GM19023 (cell line): ENCODE measurements around the gene NOTCH1.

ENCODE experiments used
- ATAC-seq: cut with Tn5 transposase; IDR thresholded peaks from one replicate; pipeline ENCODE4 v1.9.1; 2021; ENCODE audit warnings: mild to moderate bottlenecking, moderate library complexity; ENCODE audit not compliant: unreplicated experiment

NOTCH1 gene

DNA sequence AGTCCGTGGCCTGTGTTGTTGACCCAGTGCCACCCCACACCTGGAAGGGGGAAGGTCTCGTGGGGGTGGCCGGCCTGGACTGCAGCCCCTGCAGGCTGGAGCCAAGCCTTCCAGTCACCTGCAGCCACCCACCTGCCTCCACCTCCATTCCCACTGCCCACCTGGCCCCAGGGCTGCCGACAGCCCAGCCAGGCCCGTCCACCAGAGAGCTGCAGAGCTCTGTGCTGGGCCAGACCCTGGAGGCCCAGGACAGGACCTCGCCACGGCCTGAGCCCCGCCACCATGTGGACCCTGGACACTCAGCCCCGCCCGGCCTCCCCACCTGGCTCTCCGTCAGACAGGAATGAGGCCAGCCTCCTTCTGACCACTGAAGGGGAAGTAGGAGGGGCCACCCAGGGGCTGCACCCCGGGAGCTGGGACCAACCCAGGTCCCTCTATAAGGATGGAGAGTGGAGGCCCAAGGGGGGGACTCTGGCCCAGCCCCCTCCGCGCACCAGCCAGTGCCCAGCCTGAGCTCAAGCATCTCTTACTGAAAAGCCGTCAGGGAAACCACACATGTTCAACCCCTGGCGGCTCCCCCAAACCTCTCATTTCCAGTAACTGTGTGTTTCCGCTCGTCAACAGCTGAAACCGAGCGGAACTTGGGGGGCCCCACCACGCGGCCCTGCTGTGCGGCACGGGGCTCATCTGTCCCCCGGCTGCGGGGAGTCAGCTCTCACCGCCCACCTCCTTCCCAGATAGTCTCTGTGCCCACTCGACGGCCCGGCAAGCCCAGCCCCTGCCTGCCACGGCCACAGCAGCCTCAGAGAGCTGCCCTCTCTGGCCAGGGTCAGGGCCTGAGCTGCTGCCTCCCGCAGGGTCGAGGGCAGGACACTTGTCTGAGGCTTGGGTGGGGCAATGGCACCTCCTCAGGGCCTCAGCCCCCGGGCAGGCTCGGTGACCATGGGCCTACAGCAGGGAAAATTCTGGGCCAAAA is 12.8 kb downstream of the NOTCH1 start:
- no peak for ATAC-seq

DNA sequence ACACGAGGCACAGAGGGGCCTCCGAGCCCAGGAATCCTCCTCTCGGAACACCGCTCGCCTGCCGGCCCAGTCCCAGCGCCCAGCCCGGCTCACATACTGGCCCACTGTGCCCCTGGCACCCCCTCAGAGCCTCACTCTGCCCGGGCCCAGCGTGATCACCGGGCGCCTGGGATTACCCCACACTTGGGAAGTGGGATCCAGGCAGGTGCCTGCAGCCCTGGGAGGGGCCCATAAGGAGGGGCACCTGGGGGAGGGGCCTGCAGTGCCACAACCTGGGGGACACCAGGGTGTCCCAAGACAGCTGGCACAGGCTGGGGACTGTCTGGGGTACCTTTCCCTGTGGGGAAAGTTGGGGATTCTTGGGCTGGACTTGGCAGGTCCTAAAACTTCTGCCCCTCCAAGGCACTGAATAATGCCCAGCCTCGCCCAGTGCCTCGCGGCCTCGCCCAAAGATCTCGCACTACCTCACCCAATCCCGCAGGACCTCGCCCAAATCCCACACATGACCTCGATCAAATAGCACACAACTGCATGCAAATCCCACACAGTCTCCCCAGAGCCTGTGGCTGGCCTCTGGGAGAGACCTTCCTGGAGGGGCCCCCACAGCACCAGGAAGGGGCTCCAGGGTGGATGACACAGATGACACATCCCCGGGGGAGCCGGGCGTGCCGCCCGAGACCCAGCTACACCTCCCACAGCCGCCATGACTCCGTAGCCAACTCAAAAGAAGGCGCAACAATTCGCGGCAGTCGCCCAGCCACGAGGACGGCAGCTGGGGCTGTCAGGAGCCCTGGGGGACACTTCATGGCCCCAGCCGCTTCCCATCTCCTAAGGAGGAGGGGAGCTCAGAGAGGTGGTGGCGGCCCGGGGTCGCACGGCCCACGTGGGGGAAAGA is 13.7 kb downstream of the NOTCH1 start:
- no peak for ATAC-seq

DNA sequence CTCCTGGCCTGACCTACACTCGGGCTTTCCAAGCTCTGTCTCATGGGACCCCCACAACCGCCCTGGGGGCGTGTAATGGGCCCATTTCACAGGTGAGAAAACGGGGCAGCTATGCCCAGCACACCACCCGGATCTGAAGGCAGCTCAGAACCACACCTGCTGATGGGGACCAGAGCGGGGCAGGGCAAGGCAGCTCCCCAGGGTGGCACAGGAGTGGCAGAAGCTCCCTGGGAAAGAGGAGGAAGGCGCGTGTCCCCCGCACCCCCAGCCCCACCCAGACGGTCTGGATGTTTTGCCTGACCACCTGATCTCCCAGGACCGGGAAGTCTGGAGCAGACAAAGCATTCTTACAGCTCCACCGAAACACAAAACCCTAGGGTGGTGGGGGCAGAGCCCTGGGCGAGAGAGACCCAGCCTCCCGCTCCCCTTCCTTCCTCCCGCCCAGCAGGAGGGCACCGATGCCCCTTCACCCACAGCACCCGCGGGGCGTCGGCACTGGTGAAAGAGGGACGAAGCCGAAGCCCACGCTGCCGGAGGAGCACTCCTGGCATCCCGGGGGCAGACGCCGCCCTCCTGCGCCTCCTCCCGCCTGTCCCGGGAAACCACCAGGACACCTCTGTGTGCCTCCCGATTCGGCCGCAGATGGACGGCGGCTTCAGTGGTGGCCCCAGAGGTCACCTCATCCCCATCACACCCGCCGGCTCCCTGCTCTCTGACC is 14.5 kb downstream of the NOTCH1 start:
- no peak for ATAC-seq

DNA sequence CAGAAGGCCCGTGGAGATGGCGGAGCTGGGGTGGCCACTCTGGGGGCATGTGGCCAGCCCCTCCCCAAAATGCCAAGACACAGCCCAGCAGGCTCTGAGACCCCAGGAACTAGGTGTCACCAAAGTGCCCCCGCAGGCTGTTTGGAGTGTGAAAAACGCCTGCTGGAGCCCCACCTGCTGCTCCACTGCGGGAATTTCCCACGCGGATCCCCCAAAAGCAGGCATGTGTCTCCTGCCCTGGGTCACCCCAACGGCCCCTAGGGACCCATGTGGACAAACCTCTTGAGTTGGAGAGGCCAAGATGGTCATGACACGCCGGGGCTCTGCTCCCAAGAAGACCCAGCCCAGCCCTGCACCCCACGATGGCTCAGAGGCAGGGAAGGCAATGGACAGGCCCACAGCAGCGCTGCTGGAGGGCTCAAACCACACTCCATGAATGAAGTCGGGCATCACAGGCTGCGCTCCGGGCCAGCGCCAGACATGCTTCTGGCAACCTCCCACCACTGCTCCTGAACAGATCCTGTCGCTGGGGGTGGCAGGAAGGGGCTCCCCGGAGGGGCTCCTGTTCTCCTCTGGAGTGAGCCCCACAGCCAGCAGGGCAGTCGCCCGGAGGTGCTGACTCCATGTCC is 15.3 kb downstream of the NOTCH1 start:
- no peak for ATAC-seq

DNA sequence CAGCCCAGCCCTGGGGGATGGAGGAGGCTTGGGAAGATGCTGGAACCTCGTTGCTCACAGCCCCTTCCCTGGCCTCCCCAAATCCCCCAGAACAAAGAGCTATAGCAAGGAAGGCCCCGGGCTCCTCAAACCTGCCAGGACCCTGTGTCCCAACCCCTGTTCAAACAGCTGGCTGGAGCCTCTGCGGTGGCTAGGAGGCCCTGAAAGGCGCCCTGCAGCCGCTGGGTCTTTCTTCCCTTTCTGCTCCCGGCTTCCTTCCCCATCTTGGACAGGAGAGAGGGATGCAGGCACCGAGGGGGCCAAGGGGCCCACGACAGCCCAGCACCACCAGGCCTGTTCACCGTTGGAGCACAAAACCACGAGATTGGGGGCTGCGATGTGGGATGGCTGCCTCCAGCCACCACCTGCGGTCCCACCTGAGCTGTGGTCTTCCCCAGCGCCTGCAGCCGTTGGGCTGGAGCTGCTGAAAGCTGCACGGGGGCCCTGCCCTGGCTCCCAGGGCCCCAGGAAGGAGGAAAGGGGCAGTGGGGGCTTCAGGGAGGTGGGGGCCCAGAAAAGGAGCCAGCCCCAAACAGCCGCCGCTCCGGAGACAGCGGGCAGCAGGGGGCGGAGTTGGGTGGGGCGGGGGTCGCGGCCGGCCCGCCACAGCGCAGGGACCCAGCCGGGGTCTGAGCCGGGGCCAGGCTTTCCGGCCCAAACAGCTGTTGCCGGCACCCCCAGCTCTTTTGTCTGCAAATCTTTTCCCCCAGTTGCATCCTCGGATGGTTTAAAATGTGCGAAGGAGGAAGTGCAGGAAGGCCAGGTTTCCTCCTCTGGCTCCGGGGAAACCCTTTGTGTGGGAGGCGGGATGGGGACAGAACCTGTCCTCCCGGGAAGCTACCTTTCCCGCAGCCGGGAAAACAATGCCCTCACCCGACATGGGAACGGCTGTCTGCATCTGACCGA is 16.1 kb downstream of the NOTCH1 start:
- no peak for ATAC-seq

DNA sequence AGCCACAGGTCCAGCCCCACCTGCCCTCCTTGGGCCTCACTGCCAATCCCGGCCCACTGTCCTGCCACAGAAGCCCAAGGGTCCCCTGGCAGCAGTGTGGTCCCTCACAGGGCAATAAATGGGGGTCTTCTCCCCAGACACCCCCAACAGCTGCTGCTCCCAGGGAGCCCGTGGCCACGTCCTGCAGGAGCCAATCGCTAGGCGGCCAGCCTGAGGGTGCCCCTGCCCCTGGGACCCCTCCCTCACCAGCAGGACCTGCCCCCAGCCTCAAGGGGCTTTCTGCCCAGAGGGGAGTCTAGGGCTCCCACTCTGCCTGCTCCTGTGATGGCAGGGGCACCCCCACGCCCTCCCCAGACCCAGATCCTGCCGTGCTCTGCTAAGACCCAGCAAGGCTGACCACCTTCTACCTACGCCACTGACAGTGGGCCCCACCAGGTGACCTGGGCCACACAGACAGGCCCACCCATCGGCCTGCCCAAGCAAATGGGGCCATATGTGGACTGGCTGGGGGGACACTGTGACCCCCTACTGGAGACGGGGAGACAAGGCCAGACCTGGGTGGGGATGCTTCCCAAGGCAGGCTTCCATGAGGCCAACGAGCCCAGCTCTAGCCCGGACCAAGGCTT is 17.0 kb downstream of the NOTCH1 start:
- ATAC-seq = no peak

DNA sequence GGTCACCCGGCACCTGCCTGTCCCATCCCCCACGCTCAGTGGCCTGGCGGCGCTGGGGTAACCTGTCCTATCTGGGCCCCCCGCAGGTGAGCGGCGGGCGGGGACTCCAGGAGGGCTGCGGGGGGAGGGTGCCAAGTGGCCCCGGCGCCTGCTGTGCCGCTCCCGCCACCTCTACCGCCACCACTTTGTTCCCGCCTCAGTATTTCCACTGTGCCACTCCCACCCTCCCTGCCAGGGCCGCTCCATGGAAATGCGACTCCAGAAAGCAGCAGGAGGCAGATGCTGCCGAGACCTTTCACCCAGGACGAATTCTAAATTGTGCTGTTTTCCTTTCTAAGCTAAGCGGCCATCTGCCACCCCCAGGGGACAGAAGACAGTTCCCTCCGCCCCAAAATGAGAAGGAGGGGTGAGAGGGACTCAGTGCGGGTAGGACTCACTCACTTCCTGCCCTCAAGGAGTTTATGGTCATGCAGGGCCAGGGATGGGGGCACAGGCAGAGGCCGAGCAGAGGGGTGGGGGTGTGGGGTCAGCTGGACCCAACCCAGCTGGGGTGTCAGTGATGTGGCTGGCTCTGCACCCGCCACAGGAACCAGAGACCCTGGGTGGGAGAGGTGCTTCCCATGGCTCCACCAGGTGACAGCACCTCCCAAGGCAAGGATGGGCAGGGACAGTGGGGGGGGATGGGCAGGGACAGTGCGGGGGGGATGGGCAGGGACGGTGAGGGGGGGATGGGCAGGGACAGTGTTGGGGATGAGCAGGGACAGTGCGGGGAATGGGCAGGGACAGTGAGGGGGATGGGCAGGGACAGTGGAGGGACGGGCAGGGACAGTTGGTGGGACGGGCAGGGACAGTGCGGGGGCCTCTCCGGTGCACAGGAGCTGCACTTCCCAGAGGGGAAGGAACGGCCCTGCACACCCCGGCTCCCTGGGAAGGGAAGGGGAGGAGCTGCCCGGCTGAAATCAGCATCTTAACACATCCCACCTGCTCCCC is 17.8 kb downstream of the NOTCH1 start:
- no peak for ATAC-seq

DNA sequence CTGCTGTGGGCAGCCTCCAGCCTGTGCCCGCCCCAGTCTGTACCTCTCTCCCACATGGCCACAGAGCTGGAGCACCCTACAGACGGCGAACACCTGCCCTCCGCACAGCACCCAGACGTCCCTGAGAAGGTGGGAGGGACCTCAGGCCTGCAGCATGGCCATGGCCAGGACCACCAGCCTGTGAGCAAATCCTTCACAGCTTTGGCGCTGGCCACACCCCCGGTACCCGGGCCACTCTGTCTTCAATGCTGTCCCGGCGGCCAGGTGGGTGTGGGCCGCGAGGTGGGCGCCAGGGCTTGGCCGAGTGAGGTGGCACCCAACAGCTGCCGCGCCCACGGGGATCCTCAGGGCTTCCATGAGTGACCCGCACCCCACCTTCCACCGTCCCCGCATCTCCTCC is 18.7 kb downstream of the NOTCH1 start:
- ATAC-seq = no peak

DNA sequence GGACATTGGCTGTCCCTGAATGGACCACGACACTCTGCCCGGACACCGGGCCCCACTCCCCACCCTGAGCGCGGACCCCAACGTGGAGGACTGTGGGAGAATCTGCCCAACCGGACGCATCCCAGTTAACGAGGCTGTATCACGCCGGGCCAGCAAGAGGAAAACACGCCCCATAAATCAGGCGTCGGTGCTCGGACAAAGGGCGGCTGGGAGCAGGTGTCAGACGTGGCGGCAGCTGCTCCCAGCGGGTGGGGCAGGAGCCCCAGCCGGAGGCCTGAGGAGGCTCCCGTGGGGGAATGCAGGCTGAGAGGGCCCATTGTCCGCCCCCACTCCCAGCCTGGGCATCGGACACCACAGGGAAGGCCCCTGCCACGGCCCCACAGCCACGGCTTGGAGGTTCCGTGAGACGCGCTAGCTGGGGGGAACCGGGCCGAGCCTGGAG is 19.2 kb downstream of the NOTCH1 start:
- ATAC-seq = no peak

DNA sequence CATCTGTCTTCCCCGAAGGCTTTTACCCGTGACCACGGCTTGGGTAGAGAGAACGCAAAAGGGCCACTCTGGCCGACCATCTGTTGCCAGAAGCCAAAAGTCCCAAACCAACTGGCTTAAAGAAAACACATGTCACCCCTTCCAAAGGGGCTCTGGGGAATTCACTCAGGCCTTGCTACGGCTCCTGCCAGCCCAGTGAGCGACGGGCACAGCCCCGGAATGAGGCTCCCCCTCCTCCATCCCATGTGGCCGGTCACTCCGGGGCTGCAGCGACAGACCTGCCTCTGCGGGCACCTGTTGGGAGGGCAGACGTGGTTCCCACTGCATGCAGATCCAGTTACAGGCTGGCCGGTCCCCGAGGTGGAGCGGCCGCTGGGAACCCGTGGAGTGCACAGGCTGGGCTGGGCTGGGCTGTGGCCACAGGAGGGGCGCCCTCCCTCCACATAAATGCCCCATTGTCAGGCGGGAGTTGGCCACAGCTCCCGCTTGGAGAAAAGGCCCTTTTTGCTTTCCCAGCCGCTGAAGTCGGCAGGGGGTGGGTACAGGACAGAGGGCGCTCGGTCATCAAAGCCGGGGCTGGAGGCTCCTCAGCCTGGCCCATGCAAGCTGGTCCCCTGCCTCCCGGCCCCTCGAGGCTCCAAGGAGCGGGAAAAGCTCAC is 19.9 kb downstream of the NOTCH1 start:
- ATAC-seq = no peak

DNA sequence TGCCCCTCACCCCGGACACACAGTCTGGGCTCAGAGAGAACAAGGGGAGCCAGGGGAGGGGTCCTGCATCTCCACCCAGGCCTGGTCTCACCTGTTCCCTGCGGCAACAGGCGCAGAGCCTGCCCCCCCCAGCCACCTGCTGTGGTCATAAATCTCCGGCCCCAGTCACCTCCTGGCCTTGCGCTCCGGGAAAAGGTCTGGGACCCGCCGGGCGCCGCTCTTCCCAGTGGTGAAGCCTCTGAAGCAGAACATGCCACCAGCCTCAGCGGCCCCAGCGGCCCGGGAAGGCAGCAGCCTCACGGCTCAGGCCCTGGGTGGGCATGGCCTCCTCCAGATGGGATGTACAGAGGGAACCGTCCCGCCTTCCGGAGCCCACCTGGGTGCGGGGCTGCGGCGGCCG is 20.6 kb downstream of the NOTCH1 start:
- no peak for ATAC-seq

DNA sequence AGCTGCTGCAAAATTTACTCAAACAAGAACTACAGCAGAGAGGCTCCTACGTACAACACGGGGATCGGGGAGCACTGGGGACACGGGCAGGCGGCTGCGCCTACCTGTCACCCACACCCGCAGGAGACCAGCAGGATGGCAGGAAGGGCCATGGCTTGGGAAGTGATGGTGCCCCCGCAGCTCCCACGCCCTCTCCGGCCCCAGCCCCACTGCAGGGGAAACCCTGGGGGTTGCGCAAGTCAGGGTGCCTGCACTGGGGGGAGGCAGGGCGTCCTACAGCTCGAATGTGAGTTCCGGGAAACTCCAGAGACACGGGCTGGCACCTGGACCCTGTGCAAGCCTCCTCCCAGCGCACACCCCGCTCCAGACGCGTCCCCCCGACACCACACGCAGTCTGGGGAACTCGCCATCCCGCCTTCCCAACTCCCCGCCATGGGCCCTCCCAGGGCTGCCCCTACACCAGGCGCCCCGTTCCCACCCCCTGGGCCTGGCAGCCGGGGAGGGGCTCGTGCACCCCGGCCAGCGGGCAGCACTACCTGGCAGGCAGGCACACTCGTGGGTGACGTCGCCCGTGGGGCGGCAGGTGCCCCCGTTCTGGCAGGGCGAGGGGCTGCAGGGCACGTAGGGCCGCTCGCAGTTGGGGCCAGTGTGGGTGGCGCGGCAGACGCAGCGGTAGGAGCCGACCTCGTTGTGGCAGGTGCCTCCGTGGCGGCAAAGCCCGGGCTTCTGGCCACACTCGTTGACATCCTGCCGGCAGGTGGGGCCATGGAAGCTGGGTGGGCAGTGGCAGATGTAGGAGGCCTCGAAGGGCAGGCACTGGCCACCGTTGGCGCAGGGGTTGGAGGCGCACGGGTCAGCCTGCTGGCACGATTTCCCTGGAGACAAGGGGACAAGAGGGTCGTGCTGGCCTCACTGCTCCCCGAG is 23.3 kb downstream of the NOTCH1 start:
- ATAC-seq = no peak

DNA sequence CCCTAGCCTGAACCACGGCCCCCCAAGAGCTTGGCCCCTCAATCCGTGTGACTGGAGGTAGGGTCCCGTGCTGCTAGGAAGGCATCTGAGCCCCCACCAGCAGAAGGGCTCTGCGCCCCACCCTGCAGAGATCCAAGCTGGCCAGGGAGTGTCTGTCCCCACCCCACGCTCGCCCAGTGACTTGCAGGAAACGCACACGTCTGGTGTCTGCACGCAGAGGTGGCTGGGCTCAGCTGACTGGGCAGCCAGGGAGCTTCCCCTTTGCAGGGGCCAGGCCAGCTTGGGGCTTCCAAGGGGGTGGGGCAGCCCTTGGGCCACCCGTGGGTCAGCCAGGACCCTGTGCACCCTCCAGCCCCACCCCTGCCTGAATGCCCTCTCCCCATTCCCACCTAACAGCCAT is 24.3 kb downstream of the NOTCH1 start:
- ATAC-seq = no peak

DNA sequence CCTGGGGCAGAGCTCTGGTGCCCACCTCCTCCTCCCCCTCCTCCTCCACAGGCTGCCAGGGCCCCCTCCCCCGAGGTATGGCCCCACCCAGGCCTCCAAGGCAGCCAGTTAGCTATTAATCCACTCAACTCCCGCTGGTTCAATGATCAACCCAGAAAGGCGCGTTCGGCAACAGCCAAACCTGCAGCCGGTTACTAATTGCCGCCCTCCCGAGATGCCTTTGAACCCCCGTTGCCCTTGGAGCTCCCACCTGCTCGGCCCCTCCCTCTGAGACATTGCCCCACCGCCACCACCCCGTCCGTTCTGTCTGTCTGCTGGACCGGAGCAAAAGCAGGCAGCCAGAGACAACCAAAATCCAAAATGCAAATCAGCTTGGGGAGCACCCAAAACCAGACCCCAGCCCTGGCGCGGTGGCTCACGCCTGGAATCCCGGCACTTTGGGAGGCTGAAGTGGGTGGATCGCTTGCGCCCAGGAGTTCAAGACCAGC is 25.8 kb downstream of the NOTCH1 start:
- no peak for ATAC-seq

DNA sequence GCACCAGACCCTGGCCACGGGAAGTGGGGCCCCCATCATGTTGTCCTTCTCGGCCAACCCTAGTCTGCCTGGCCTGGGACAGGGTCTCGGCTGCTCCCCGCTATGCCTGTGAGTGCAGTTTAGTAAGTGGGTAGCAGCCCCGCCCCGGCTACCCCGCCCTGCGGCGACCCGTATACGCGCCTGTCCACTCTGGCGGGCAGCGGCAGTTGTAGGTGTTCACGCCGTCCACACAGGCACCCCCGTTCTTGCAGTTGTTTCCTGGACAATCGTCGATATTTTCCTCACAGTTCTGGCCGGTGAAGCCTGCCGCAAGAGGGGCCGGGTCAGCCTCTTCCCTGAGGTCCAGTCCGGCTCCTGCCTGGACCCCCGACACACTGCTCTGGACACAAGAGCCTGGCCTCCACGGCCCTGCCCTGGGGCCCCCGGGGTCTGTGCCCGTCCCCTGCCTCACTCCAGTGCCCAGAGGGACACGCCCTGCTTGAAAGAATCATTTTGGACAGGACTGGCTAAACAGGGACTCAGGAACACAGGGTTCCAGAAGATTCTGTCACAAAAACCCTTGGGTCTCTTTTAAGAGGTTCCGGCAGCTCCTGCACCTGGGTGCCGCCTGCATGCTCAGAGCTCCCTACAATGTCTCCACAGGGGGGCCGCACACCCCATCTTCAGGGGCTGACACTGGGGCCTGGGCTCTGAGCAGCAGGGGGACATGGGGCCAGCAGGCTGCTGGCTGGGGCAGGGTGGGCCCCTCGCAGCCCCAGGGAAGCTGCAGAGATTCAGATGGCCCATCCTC is 26.4 kb downstream of the NOTCH1 start:
- no peak for ATAC-seq
